Common myeloid progenitor, CD34-positive (primary cell): ENCODE measurements around the gene OCA2.

ENCODE experiments used
- CTCF ChIA-PET: fragments of 350-600 bp; sonication (Branson Sonifier 250); formaldehyde crosslinking; loops from one replicate; lab custom pipeline; 2021; ENCODE audit warnings: antibody characterized with exemption; lab: Charles Lee
- POLR2A ChIA-PET: fragments of 350-600 bp; sonication (Branson Sonifier 250); formaldehyde crosslinking; loops from one replicate; lab custom pipeline; 2021; ENCODE audit warnings: antibody characterized with exemption; lab: Charles Lee
- DNase-seq, 3 donors: peaks; one replicate each; pipeline versions ENCODE4 v3.0.0 to v3.0.0-alpha.2; 2013
- H3K27ac ChIP-seq, 2 experiments: 1 replicate in 1 of 2; 2 replicates in 1 of 2; pipeline ENCODE4 v1.7.0; 2013; ENCODE audit warnings: inconsistent platforms in 2 of 2, low read length in 2 of 2, mild to moderate bottlenecking in 2 of 2, low read depth in 1 of 2, moderate library complexity in 1 of 2; ENCODE audit not compliant: severe bottlenecking in 2 of 2, insufficient read depth in 1 of 2, poor library complexity in 1 of 2
- H3K27me3 ChIP-seq, 5 experiments: replicated peaks in 2 of 5; 1 replicate in 3 of 5; 2 replicates in 2 of 5; pipeline versions ENCODE4 v1.6.1 to v1.7.0; 2013; ENCODE audit warnings: low read length in 4 of 5, mild to moderate bottlenecking in 2 of 5, moderate library complexity in 2 of 5, inconsistent platforms in 1 of 5; ENCODE audit not compliant: insufficient read depth in 5 of 5, control insufficient read depth in 4 of 5
- H3K36me3 ChIP-seq, 4 experiments: 1 replicate in 2 of 4; 2 replicates in 2 of 4; pipeline versions ENCODE4 v1.6.1 to v1.7.0; 2013; ENCODE audit warnings: low read length in 3 of 4, control low read depth in 1 of 4, mild to moderate bottlenecking in 1 of 4; ENCODE audit not compliant: control insufficient read depth in 4 of 4, insufficient read depth in 4 of 4
- H3K4me1 ChIP-seq, 4 experiments: 1 replicate in 3 of 4; 2 replicates in 1 of 4; pipeline versions ENCODE4 v1.6.1 to v1.7.1; 2013; ENCODE audit warnings: low read length in 3 of 4, mild to moderate bottlenecking in 3 of 4, control low read depth in 1 of 4, inconsistent platforms in 1 of 4, moderate library complexity in 1 of 4; ENCODE audit not compliant: control insufficient read depth in 4 of 4, insufficient read depth in 4 of 4; ENCODE audit errors: control extremely low read depth in 1 of 4
- H3K4me3 ChIP-seq, 7 experiments: 1 replicate in 4 of 7; 2 replicates in 3 of 7; pipeline versions ENCODE4 v1.5.1 to v1.7.0; 2013; ENCODE audit warnings: mild to moderate bottlenecking in 7 of 7, low read length in 6 of 7, moderate library complexity in 6 of 7, inconsistent platforms in 2 of 7, low read depth in 2 of 7, control low read depth in 1 of 7; ENCODE audit not compliant: insufficient read depth in 4 of 7, control insufficient read depth in 1 of 7; ENCODE audit errors: extremely low read depth in 1 of 7
- H3K9me3 ChIP-seq, 5 experiments: 1 replicate in 4 of 5; 2 replicates in 1 of 5; pipeline versions ENCODE4 v1.6.1 to v1.7.1; 2013; ENCODE audit warnings: low read length in 4 of 5, mild to moderate bottlenecking in 2 of 5, inconsistent platforms in 1 of 5, low read depth in 1 of 5, moderate library complexity in 1 of 5; ENCODE audit not compliant: control insufficient read depth in 4 of 5, insufficient read depth in 2 of 5; ENCODE audit errors: control extremely low read depth in 1 of 5
- WGBS: methylation state at CpG from one replicate; pipeline ENCODE4 v1.1.5; 2013; ENCODE audit not compliant: insufficient coverage; 5-methylcytosine and 5-hydroxymethylcytosine counted together

The OCA2 gene

DNA sequence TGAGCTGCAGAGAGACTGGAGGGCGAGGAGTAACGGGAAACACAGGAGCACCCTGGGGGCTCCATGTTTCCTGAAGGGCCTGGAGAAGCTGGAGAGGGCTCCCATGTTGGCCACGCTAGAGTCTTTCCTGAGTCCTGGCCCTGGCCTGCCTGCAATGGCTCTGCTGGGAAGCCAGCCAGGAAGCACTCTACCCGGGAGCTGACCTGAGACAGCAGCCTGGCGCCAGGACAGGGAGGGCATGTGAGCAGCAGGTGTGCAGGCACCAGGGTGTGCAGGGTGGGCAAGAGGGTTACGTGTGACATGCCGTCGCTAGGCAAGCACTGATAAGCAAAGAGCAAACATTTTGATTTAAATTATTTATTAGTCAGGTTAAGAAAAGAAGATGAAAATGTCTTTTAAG lies 301.4 kb downstream of the OCA2 start:
- Histone ChIP-seq H3K27ac (no peak overlapping the region), H3K4me1 (no peaks in the 10 kb centered on the region), H3K27me3 (no peaks in the 10 kb centered on the region), H3K36me3 (no peaks in the 10 kb centered on the region), H3K9me3 (no peaks in the 10 kb centered on the region), H3K4me3 (no peak overlapping the region)
- WGBS = 93% methylated on average over 8 of the region's 8 CpGs
- DNase-seq = no peak
- ChIA-PET POLR2A (no interaction called here), CTCF (no interaction called here)

DNA sequence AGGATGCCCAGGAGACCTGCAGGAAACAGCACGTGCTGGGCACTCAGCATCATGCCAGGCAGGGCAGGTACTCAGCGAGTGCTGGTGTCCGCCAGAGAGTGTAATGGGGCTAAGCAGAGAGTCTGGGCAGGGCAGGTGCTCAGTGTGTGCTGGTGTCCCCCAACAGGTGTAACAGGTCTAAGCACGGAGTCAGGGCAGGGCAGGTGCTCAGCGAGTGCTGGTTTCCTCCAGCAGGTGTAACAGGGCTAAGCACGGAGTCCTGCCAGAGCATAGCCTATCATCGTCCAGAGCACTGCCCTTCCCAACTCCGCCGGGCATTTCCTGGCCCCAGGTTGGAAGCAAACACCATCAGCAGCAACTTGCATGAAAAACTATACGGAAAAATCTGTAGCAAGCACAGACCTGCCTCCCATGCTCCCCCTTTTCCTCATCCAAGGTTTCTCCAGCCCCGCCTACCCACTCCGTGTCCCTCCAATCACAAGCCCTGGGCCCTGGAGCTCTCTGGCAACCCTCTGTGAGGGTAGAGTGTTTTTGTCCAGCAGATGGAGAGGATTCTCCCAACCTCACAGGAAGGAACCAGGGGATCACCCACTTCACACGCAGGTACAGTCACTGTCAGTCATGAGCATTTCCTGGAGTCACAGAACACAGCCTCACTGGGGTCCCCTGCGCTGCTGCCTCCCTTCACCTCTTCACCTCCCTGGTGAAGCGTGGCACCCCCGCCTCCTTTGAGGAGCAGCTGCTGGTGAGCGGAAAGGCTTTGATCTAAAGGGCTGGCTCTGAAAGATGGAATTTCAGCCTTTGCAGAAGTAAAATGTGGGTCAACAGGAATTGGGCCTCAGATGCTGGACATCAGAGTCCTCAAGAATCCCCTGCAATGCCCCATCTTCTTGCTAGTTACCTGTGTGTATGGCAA lies 302.5 kb downstream of the OCA2 start:
- DNase-seq = no peak
- H3K27me3 ChIP-seq = no peaks in the 10 kb centered on the region
- H3K4me1 ChIP-seq = no peaks in the 10 kb centered on the region
- WGBS = 80% methylated on average over 17 of the region's 17 CpGs
- ChIA-PET POLR2A (no interaction called here), CTCF (no interaction called here)
- no peaks in the 10 kb centered on the region for H3K36me3 ChIP-seq
- no peak overlapping the region for H3K27ac ChIP-seq
- H3K4me3 ChIP-seq = no peak overlapping the region
- H3K9me3 ChIP-seq = no peaks in the 10 kb centered on the region

GRCh38 chr15:27792756-27793264 lies 306.3 kb downstream of the OCA2 start:
- no peaks in the 10 kb centered on the region for H3K9me3 ChIP-seq

GRCh38 chr15:27790270-27790669 lies 308.8 kb downstream of the OCA2 start:
- H3K9me3 ChIP-seq = no peaks in the 10 kb centered on the region
- DNase-seq = no peak
- H3K4me3 ChIP-seq = no peak overlapping the region
- no peaks in the 10 kb centered on the region for H3K4me1 ChIP-seq
- H3K27ac ChIP-seq = no peak overlapping the region
- no peaks in the 10 kb centered on the region for H3K36me3 ChIP-seq
- CTCF ChIA-PET = no interaction called here
- POLR2A ChIA-PET = no interaction called here
- WGBS = no CpG with 5 or more reads among the region's 1 CpG
- no peaks in the 10 kb centered on the region for H3K27me3 ChIP-seq

More at GRCh38 chr15:27792756-27793264, 306.3 kb downstream of the OCA2 start:
- no peaks in the 10 kb centered on the region for H3K4me1 ChIP-seq
- H3K4me3 ChIP-seq = no peak overlapping the region
- WGBS = 78% methylated on average over 9 of the region's 10 CpGs
- H3K27ac ChIP-seq = no peak overlapping the region
- POLR2A ChIA-PET = no interaction called here
- no peak for DNase-seq
- CTCF ChIA-PET = interaction anchor here (1.0 kb wide), 1 partner anchor 110 kb away, joined by 3 read pairs; no protein-coding TSS in a partner anchor
- H3K36me3 ChIP-seq = no peaks in the 10 kb centered on the region
- H3K27me3 ChIP-seq = no peaks in the 10 kb centered on the region

- no peak for DNase-seq
- ChIA-PET POLR2A (no interaction called here), CTCF (no interaction called here)
- H3K27ac ChIP-seq = no peak overlapping the region
- H3K9me3 ChIP-seq = no peaks in the 10 kb centered on the region
- no peaks in the 10 kb centered on the region for H3K27me3 ChIP-seq
- no peaks in the 10 kb centered on the region for H3K4me1 ChIP-seq
- H3K36me3 ChIP-seq = no peaks in the 10 kb centered on the region
- no peak overlapping the region for H3K4me3 ChIP-seq
- no CpG with 5 or more reads among the region's 1 CpG for WGBS
These were observed 311.2 kb downstream of the OCA2 start for GRCh38 chr15:27787931-27788330.

DNA sequence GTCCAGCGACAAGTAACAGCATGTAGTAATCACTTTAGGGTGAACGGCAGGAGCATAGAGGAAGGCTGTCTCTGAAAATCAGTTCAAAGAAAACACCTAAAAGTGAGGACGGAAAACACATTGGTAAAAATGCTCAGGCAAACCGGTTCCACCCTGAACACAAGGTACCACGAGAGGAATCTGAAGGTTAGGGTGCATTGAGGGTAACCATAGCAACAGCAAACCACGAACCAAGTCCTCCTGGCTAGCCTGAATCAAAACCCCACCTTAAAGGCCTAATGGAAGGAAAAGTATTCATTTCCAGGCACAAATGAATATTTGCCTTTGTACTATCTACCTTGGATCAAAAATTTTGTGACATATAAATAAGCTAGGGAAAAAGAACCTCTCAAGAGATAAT lies 315.0 kb downstream of the OCA2 start:
- Histone ChIP-seq H3K9me3 (no peaks in the 10 kb centered on the region), H3K27ac (no peak overlapping the region), H3K27me3 (no peaks in the 10 kb centered on the region), H3K4me3 (no peak overlapping the region), H3K36me3 (no peaks in the 10 kb centered on the region), H3K4me1 (no peaks in the 10 kb centered on the region)
- ChIA-PET CTCF (no interaction called here), POLR2A (no interaction called here)
- no peak for DNase-seq
- WGBS = 99% methylated on average over 4 of the region's 6 CpGs

DNA sequence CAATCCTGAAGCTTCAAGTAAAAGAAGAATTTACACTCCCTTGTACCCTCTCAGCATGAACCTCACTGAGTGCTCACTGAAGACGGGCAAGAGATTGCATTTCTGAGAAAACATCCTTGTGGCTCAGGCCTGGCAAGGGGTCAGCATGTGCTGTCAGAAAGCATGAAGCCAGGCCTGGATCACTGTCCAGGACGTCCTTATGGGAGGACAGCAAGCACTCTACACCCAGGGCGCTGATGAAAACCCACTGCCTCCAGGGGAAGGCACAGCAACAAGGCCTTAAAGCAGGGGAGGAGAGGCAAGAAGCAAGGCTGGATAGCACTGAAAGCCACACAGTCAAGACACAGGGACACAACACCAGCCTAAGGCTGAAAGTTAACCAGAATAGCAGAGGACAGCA lies 315.4 kb downstream of the OCA2 start:
- H3K36me3 ChIP-seq = no peaks in the 10 kb centered on the region
- DNase-seq = no peak
- H3K27me3 ChIP-seq = no peaks in the 10 kb centered on the region
- no peaks in the 10 kb centered on the region for H3K4me1 ChIP-seq
- 86% methylated on average over 2 of the region's 3 CpGs for WGBS
- no peak overlapping the region for H3K27ac ChIP-seq
- H3K4me3 ChIP-seq = no peak overlapping the region
- POLR2A ChIA-PET = no interaction called here
- CTCF ChIA-PET = no interaction called here
- no peaks in the 10 kb centered on the region for H3K9me3 ChIP-seq
